Heart right ventricle (tissue), 16 donors: ENCODE measurements around the gene NVL. TPM values are rescaled to one million over a fixed set of nuclear protein-coding genes. Genes with fewer than 3 reads are reported as not detected.

ENCODE experiments used
- ATAC-seq, 8 donors: fragments of 200-7000 bp; cut with Tn5 transposase; one replicate each; pipeline ENCODE4 v1.9.1; 2020; ENCODE audit warnings: mild to moderate bottlenecking in 8 of 8, moderate library complexity in 8 of 8, moderate number of reproducible peaks in 1 of 8
- DNase-seq, 2 donors: peaks; one replicate each; pipeline ENCODE4 v3.0.0-alpha.2; 2020
- H3K27ac ChIP-seq, 10 donors: fragments of 200-600 bp; sonication (generic) in 2 of 10; one replicate each; pipeline versions ENCODE4 v1.5.0 to v1.8.0; 2020 to 2022; ENCODE audit warnings: mild to moderate bottlenecking in 3 of 10
- H3K27me3 ChIP-seq, 7 donors: fragments of 200-600 bp; one replicate each; pipeline ENCODE4 v1.8.0; 2021 to 2022; ENCODE audit warnings: mild to moderate bottlenecking in 2 of 7
- H3K36me3 ChIP-seq, 9 donors: fragments of 200-600 bp; sonication (generic) in 1 of 9; one replicate each; pipeline versions ENCODE4 v1.5.0 to v1.8.0; 2020 to 2022; ENCODE audit warnings: mild to moderate bottlenecking in 2 of 9
- H3K4me1 ChIP-seq, 9 donors: fragments of 200-600 bp; sonication (generic) in 1 of 9; one replicate each; pipeline versions ENCODE4 v1.5.0 to v1.8.0; 2020 to 2022; ENCODE audit warnings: mild to moderate bottlenecking in 4 of 9
- H3K4me3 ChIP-seq, 10 donors: fragments of 200-600 bp; sonication (generic) in 2 of 10; one replicate each; pipeline versions ENCODE4 v1.5.0 to v1.8.0; 2020 to 2022; ENCODE audit warnings: mild to moderate bottlenecking in 7 of 10, moderate library complexity in 2 of 10
- H3K9me3 ChIP-seq, 11 donors: fragments of 200-600 bp in 10 of 11; sonication (generic) in 2 of 11; one replicate each; pipeline versions ENCODE4 v1.5.0 to v1.8.0; 2013 to 2022; ENCODE audit warnings: mild to moderate bottlenecking in 2 of 11, control low read depth in 1 of 11, moderate library complexity in 1 of 11
- CTCF ChIP-seq, 9 donors: fragments of 200-600 bp; sonication (generic) in 2 of 9; IDR thresholded peaks; one replicate each; pipeline versions ENCODE4 v1.5.0 to v1.8.0; 2021 to 2022; ENCODE audit warnings: antibody characterized with exemption in 9 of 9, mild to moderate bottlenecking in 5 of 9, moderate library complexity in 1 of 9
- WGBS, 2 donors: extraction: QIAGEN DNeasy Blood & Tissue Kit; methylation state at CpG; one replicate each; pipeline ENCODE4 v1.1.7; 2013; ENCODE audit warnings: inconsistent platforms in 1 of 2; 5-methylcytosine and 5-hydroxymethylcytosine counted together
- intact Hi-C, 10 donors: fragments of 100-400 bp; cut with DNase I; formaldehyde crosslinking; loops; one replicate each; pipeline versions ENCODE4 v1.11.1 to v1.14.2; 2022
- polyA plus RNA-seq, 2 donors: library from polyadenylated mRNA; stranded (reverse); fragments of 200-250 nt; gene quantifications; one replicate each; pipeline ENCODE4 v1.2.3, GENCODE V29; 2013
- total RNA-seq, 10 donors: library from RNA; stranded (reverse); fragmentation: NEBNext Ultra II Directional in 3 of 10; extraction: Animal tissue kit (Norgen Biotek cat#: 25700) in 3 of 10; gene quantifications; one replicate each; pipeline versions ENCODE4 v1.2.1 to v1.2.4, GENCODE V29; 2021 to 2023
- donor health status: Arrhythmogenic right ventricular cardiomyopathy.
- donor health status: ischemic (EF 13 %, LVEDD 7.1; RV severe dilation, severe dysfunction).
- donor health status: healthy with polysubstance abuse.
- donor health status: DM: no; HTN: yes; CAD: no.
- donor health status: DM: no; HTN: no; CAD: no.
- donor health status: ischemic (EF 25% LVEDD 6.9; RV normal size, moderate dysfunction).
- donor health status: ischemic (EF 25% LVEDD 5.7; RV mildly dilated, moderate dysfunction).
- donor health status: healthy.
- donor health status: DM: yes; HTN: yes; CAD: no.
- donor health status: Ischemic cardiomyopathy.
- donor health status: ischemic (EF 35%, LVEDD 5.7; RV mildly dilated, moderate dysfunction).
- donor health status: nonischemic (EF 11% LVEDD 7.7; RV severe dilation, severe dysfunction).
- donor health status: DM: yes; HTN: yes; CAD: no.
- donor health status: PGD.
- donor health status: ischemic (EF 29% LVEDD 5.4; RV normal size, mild dysfunction).
- donor health status: nonischemic (EF 23%, LVEDD 6.1; RV moderate dilation, normal function).

The NVL gene
- total and polyA plus RNA-seq, 12 donors = 7.7 to 37.3 (median 10.5) TPM

DNA sequence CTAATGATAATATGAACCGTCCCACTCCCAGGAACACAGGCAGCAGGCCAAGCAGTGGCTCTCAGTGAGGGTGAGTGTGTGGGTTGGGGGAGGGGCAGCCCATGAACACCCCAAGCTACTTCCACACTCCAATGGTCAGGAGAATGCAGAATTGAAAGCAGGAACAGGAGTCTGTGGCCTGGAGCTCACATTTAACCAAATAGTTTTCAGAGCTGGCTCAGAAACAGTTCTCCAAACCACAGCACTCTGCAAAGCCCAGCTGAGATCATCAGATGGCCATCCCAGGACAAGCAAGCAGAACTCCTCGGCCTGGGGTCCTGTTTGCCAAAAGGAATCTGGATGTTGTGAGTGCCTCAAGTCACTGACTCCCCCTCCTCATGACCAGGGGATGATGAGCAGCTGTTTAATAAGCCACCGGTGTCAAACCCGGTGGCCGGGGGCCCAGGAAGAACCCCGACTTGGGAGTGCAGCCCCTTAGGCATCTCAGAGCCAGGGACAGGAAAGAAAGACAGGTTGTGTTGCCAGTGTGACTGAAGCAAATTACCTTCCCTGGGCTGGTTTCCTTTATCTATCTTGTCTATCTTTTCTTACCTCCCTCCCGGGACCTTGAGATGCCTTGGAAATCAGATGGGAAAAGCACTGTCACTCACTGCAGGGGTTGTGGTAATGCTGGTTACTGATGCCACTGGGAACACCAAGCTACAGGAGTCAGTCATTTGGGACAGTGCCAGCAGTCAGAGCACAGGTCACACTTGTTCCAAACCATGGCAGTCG is 126.5 kb downstream of the NVL start:
- no peak overlapping the region for H3K4me3 ChIP-seq
- H3K36me3 ChIP-seq = peaks cover 0 to 4% (median 0%) of the 10 kb centered on the region in 9 donors
- no peak for TF ChIP-seq CTCF (IDR thresholded peaks at IDR 0.05)
- ATAC-seq = peak; percentile 52 to 82 (median 70)
- no peaks in the 10 kb centered on the region for H3K27me3 ChIP-seq
- DNase-seq = peak; percentile 28 to 44
- H3K4me1 ChIP-seq = peaks cover 3 to 38% (median 16%) of the 10 kb centered on the region in 9 donors
- H3K9me3 ChIP-seq = no peaks in the 10 kb centered on the region
- WGBS, 2 donors = 55 to 56% methylated on average over 8 of the region's 8 CpGs
- H3K27ac ChIP-seq = peak overlapping the region in 2 of 10 donors; percentile 35 to 83
- intact Hi-C loops = no loop called here

GRCh38 chr1:224201853-224202252 is 128.1 kb downstream of the NVL start:
- Histone ChIP-seq H3K36me3 (peaks cover 0 to 4% (median 0%) of the 10 kb centered on the region in 9 donors), H3K4me3 (no peak overlapping the region), H3K27ac (no peak overlapping the region), H3K4me1 (peaks cover 3 to 40% (median 16%) of the 10 kb centered on the region in 9 donors), H3K9me3 (no peaks in the 10 kb centered on the region), H3K27me3 (no peaks in the 10 kb centered on the region)
- ATAC-seq (no peak), DNase-seq (no peak)
- TF ChIP-seq CTCF (IDR thresholded peaks at IDR 0.05) = no peak
- 94% methylated on average over 4 of the region's 4 CpGs for WGBS, 2 donors
- intact Hi-C loops = loop anchor here in 1 of 10 donors (2.0 kb wide), 1 partner anchor 45 kb away; no protein-coding TSS in a partner anchor

DNA sequence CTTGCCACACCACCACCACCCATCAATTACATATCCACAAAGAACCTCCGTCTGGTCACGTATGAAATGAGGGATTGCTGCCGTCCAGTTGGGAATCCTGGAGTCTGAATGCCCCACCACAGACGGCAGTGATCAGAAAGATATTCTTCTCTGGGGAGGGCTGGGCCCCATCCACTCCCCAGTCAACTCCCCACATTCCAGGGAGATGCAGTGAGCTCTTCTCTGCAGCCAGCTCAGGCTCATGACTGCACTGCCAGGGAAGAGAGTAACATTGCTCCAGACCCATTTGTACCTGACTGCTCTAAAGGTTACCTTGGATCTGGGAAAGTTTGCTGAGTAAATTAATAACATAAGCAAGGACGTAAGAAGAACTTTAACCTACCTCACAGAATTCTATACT is 128.6 kb downstream of the NVL start:
- no peak for ATAC-seq
- Histone ChIP-seq H3K4me1 (peaks cover 3 to 42% (median 16%) of the 10 kb centered on the region in 9 donors), H3K27me3 (no peaks in the 10 kb centered on the region), H3K4me3 (no peak overlapping the region), H3K9me3 (no peaks in the 10 kb centered on the region), H3K36me3 (peaks cover 0 to 4% (median 0%) of the 10 kb centered on the region in 9 donors), H3K27ac (no peak overlapping the region)
- no peak for DNase-seq
- no peak for TF ChIP-seq CTCF (IDR thresholded peaks at IDR 0.05)
- 84 to 88% methylated on average over 5 of the region's 5 CpGs for WGBS, 2 donors
- intact Hi-C loops = loop anchor here in 1 of 10 donors (2.0 kb wide), 1 partner anchor 45 kb away; no protein-coding TSS in a partner anchor

DNA sequence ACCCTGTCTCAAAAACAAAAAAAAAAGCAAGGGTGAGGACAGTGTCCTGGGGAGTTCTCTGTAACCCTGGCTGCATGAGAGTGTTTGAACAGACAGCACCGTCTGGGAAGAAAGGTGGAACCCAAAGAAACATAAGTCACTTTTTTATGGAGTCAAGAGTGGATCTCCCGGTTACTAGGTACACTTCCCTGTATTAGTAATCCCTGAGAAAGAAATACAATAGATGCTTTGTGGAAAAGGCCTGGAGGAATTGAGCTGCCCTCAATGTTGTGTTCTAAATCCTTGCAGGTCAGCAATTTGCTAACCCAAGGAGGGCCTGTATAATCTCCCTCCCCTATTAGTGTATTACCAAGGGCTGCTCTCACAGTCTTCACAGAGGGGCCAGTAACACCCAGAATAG is 130.3 kb downstream of the NVL start:
- DNase-seq (no peak), ATAC-seq (no peak)
- Histone ChIP-seq H3K4me3 (no peak overlapping the region), H3K27ac (no peak overlapping the region), H3K9me3 (no peaks in the 10 kb centered on the region), H3K4me1 (peaks cover 1 to 35% (median 12%) of the 10 kb centered on the region in 9 donors), H3K27me3 (no peaks in the 10 kb centered on the region), H3K36me3 (peaks cover 0 to 9% (median 0%) of the 10 kb centered on the region in 9 donors)
- TF ChIP-seq CTCF (IDR thresholded peaks at IDR 0.05) = no peak
- 81 to 92% methylated on average over 2 of the region's 2 CpGs for WGBS, 2 donors
- intact Hi-C loops = loop anchor here in 1 of 10 donors (2.0 kb wide), 1 partner anchor 47 kb away; no protein-coding TSS in a partner anchor
